ENCODE data around the gene JUNB. TPM values are rescaled to one million over a fixed set of nuclear protein-coding genes. Genes with fewer than 3 reads are reported as not detected.

Gene JUNB
- total and polyA plus RNA-seq, 10 of the 15 experiments (the other 5 are each of a cell fraction or from before 2014, with no cell fraction given), result 0.55 to 144 (median 68.3) TPM

GRCh38 chr19:12778017-12778904 is 13.0 kb upstream of the JUNB start (continued):
- peak; percentile 74; the same call in 1 of the 2 replicates for TF ChIP-seq CHD2 (IDR thresholded peaks at IDR 0.05; ENCODE audit: borderline replicate concordance, low read depth, low read length)
- TF ChIP-seq ZNF622 (IDR thresholded peaks at IDR 0.05), result no peak
- TF ChIP-seq, protein P1, sequence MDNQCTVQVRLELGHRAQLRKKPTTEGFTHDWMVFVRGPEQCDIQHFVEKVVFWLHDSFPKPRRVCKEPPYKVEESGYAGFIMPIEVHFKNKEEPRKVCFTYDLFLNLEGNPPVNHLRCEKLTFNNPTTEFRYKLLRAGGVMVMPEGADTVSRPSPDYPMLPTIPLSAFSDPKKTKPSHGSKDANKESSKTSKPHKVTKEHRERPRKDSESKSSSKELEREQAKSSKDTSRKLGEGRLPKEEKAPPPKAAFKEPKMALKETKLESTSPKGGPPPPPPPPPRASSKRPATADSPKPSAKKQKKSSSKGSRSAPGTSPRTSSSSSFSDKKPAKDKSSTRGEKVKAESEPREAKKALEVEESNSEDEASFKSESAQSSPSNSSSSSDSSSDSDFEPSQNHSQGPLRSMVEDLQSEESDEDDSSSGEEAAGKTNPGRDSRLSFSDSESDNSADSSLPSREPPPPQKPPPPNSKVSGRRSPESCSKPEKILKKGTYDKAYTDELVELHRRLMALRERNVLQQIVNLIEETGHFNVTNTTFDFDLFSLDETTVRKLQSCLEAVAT (IDR thresholded peaks at IDR 0.05), result no peak
- TF ChIP-seq CBX3 (IDR thresholded peaks at IDR 0.05; ENCODE audit: borderline replicate concordance, low read depth), result no peak
- TF ChIP-seq POLR2AphosphoS2 (IDR thresholded peaks at IDR 0.05; ENCODE audit: low read depth, low read length), result no peak
- no peak for TF ChIP-seq ZNF24 (IDR thresholded peaks at IDR 0.05)
- TF ChIP-seq KLF5 (IDR thresholded peaks at IDR 0.05; ENCODE audit: partially characterized antibody), result no peak
- TF ChIP-seq CBFB (IDR thresholded peaks at IDR 0.05; ENCODE audit: low read depth), result no peak
- TF ChIP-seq ATF7 (IDR thresholded peaks at IDR 0.05; ENCODE audit: low read depth), result peak; percentile 16; the same call in 1 of the 2 replicates
- no peak; the same call in 1 of the 2 replicates for TF ChIP-seq TCF3 (IDR thresholded peaks at IDR 0.05; ENCODE audit: borderline replicate concordance, insufficient read depth, low read depth, low read length)
- no peak for TF ChIP-seq ZNF217 (IDR thresholded peaks at IDR 0.05)
- 0 out of 2 replicates have a peak, but pooled peaks have one; percentile 40 for TF ChIP-seq DPF2 (IDR thresholded peaks at IDR 0.05)
- TF ChIP-seq LARP7 (IDR thresholded peaks at IDR 0.05), result 0 out of 2 replicates have a peak, but pooled peaks have one; percentile 46
- no peak for TF ChIP-seq TBL1XR1 (IDR thresholded peaks at IDR 0.05; ENCODE audit: low read depth, low read length)
- TF ChIP-seq RELB (IDR thresholded peaks at IDR 0.05; ENCODE audit: low read depth), result peak; percentile 37; the same call in 1 of the 2 replicates
- TF ChIP-seq, protein P2, sequence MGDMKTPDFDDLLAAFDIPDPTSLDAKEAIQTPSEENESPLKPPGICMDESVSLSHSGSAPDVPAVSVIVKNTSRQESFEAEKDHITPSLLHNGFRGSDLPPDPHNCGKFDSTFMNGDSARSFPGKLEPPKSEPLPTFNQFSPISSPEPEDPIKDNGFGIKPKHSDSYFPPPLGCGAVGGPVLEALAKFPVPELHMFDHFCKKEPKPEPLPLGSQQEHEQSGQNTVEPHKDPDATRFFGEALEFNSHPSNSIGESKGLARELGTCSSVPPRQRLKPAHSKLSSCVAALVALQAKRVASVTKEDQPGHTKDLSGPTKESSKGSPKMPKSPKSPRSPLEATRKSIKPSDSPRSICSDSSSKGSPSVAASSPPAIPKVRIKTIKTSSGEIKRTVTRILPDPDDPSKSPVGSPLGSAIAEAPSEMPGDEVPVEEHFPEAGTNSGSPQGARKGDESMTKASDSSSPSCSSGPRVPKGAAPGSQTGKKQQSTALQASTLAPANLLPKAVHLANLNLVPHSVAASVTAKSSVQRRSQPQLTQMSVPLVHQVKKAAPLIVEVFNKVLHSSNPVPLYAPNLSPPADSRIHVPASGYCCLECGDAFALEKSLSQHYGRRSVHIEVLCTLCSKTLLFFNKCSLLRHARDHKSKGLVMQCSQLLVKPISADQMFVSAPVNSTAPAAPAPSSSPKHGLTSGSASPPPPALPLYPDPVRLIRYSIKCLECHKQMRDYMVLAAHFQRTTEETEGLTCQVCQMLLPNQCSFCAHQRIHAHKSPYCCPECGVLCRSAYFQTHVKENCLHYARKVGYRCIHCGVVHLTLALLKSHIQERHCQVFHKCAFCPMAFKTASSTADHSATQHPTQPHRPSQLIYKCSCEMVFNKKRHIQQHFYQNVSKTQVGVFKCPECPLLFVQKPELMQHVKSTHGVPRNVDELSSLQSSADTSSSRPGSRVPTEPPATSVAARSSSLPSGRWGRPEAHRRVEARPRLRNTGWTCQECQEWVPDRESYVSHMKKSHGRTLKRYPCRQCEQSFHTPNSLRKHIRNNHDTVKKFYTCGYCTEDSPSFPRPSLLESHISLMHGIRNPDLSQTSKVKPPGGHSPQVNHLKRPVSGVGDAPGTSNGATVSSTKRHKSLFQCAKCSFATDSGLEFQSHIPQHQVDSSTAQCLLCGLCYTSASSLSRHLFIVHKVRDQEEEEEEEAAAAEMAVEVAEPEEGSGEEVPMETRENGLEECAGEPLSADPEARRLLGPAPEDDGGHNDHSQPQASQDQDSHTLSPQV (IDR thresholded peaks at IDR 0.05), result no peak
- TF ChIP-seq, protein P3, sequence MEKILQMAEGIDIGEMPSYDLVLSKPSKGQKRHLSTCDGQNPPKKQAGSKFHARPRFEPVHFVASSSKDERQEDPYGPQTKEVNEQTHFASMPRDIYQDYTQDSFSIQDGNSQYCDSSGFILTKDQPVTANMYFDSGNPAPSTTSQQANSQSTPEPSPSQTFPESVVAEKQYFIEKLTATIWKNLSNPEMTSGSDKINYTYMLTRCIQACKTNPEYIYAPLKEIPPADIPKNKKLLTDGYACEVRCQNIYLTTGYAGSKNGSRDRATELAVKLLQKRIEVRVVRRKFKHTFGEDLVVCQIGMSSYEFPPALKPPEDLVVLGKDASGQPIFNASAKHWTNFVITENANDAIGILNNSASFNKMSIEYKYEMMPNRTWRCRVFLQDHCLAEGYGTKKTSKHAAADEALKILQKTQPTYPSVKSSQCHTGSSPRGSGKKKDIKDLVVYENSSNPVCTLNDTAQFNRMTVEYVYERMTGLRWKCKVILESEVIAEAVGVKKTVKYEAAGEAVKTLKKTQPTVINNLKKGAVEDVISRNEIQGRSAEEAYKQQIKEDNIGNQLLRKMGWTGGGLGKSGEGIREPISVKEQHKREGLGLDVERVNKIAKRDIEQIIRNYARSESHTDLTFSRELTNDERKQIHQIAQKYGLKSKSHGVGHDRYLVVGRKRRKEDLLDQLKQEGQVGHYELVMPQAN (conservative IDR thresholded peaks at IDR 0.05), result peak; percentile 31
- no peak for TF ChIP-seq ZNF274 (IDR thresholded peaks at IDR 0.05; ENCODE audit: insufficient read depth, insufficient read length)
- TF ChIP-seq BACH1 (IDR thresholded peaks at IDR 0.05; ENCODE audit: borderline replicate concordance), result peak; percentile 10; the same call in 1 of the 2 replicates
- TF ChIP-seq, protein P4, sequence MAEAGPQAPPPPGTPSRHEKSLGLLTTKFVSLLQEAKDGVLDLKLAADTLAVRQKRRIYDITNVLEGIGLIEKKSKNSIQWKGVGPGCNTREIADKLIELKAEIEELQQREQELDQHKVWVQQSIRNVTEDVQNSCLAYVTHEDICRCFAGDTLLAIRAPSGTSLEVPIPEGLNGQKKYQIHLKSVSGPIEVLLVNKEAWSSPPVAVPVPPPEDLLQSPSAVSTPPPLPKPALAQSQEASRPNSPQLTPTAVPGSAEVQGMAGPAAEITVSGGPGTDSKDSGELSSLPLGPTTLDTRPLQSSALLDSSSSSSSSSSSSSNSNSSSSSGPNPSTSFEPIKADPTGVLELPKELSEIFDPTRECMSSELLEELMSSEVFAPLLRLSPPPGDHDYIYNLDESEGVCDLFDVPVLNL (IDR thresholded peaks at IDR 0.05; ENCODE audit: low read depth, low read length), result no peak

Measured in GM12878 (cell line).